ENCODE measurements around the gene PARP3. TPM values are rescaled to one million over a fixed set of nuclear protein-coding genes. Genes with fewer than 3 reads are reported as not detected.
"Not testable (repeated sequence)": the region's sequence is repeated elsewhere in the genome, so short reads cannot be mapped to it uniquely, and the experiment has no call there.

Gene PARP3
- polyA plus RNA-seq, 1 donor = 17.1 TPM

GRCh38 chr3:51986010-51986947 lies 44.1 kb downstream of the PARP3 start:
- H3K4me3 ChIP-seq (ENCODE audit: low read length) = peak overlapping the region; percentile 30
- WGBS (ENCODE audit: insufficient coverage, low lambda C conversion rate) = no CpG with 5 or more reads among the region's 12 CpGs
- H3K4me1 ChIP-seq (ENCODE audit: control insufficient read depth, insufficient read depth, low read length) = peaks cover 56% of the 10 kb centered on the region
- no peaks in the 10 kb centered on the region for H3K27me3 ChIP-seq (ENCODE audit: control insufficient read depth, insufficient read depth, low read length)
- DNase-seq = peak; percentile 82 to 92
- no peaks in the 10 kb centered on the region for H3K9me3 ChIP-seq (ENCODE audit: control insufficient read depth, low read depth, low read length)
- peaks cover 14% of the 10 kb centered on the region for H3K36me3 ChIP-seq (ENCODE audit: control insufficient read depth, insufficient read depth, low read length)
- H3K27ac ChIP-seq (ENCODE audit: low read length) = peak overlapping the region; percentile 100

DNA sequence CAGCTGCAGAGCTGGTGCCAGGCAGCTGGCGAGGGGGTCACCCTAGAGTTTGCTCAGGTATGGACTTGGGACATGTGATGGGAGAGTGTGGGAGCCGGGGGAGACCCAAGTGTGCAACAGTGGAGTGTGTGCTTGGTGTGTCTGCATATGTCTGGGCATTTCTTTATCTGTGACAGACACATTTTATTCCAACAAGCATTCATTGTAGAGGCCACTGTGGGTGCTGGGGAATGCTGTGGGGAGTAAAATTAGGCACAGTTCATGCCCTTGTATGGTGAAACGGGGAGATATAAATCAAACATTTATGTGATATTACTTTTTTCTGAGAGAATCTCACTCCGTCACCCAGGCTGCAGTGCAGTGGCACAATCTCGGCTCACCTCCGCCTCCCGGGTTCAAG lies 45.4 kb downstream of the PARP3 start:
- Histone ChIP-seq H3K4me1 (ENCODE audit: control insufficient read depth, insufficient read depth, low read length) (peaks cover 44% of the 10 kb centered on the region), H3K36me3 (ENCODE audit: control insufficient read depth, insufficient read depth, low read length) (peaks cover 26% of the 10 kb centered on the region), H3K27me3 (ENCODE audit: control insufficient read depth, insufficient read depth, low read length) (no peaks in the 10 kb centered on the region), H3K4me3 (ENCODE audit: low read length) (no peak overlapping the region), H3K27ac (ENCODE audit: low read length) (peak overlapping the region; percentile 100), H3K9me3 (ENCODE audit: control insufficient read depth, low read depth, low read length) (no peaks in the 10 kb centered on the region)
- no peak for DNase-seq
- WGBS (ENCODE audit: insufficient coverage, low lambda C conversion rate) = no CpG with 5 or more reads among the region's 7 CpGs

DNA sequence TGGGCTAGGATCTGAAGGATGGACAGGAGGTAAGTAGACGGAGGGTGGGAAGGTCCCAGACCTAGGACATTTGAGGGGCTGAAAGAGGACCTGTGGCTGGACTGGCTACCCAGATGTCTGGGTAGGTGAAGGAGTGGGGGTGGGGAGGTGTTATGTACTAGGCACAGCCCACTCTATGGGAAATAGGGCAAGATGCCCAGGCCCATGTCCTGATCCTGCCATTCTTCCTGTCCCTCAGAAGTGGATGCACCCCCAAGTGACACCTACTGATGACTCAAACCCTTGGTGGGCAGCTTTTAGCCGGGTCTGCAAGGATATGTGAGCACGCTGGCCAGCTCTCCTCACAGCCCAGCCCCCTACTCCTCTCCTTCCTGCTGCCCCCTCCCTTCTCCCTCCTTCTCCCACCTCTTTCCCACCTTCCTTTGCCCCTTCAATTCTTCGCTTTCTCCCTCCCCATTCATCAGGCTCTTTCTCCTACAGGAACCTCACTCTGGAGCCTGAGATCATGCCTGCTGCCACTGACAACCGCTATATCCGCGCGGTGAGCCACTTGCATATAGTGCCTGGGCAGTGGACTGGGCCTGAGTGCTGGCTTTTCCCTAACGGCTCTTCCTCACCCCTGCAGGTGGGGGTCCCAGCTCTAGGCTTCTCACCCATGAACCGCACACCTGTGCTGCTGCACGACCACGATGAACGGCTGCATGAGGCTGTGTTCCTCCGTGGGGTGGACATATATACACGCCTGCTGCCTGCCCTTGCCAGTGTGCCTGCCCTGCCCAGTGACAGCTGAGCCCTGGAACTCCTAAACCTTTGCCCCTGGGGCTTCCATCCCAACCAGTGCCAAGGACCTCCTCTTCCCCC lies 46.4 kb downstream of the PARP3 start:
- H3K27ac ChIP-seq (ENCODE audit: low read length) = no peak overlapping the region
- peaks cover 40% of the 10 kb centered on the region for H3K4me1 ChIP-seq (ENCODE audit: control insufficient read depth, insufficient read depth, low read length)
- peaks cover 33% of the 10 kb centered on the region for H3K36me3 ChIP-seq (ENCODE audit: control insufficient read depth, insufficient read depth, low read length)
- H3K4me3 ChIP-seq (ENCODE audit: low read length) = no peak overlapping the region
- H3K27me3 ChIP-seq (ENCODE audit: control insufficient read depth, insufficient read depth, low read length) = no peaks in the 10 kb centered on the region
- 83% methylated on average over 2 of the region's 15 CpGs for whole genome bisulfite sequencing (ENCODE audit: insufficient coverage, low lambda C conversion rate)
- no peaks in the 10 kb centered on the region for H3K9me3 ChIP-seq (ENCODE audit: control insufficient read depth, low read depth, low read length)
- DNase-seq = no peak

GRCh38 chr3:51990501-51990971 lies 48.4 kb downstream of the PARP3 start:
- H3K9me3 ChIP-seq (ENCODE audit: control insufficient read depth, low read depth, low read length); H3K27ac ChIP-seq (ENCODE audit: low read length); H3K4me3 ChIP-seq (ENCODE audit: low read length); H3K27me3 ChIP-seq (ENCODE audit: control insufficient read depth, insufficient read depth, low read length); DNase-seq: not testable (repeated sequence)
- Histone ChIP-seq H3K4me1 (ENCODE audit: control insufficient read depth, insufficient read depth, low read length) (peaks cover 31% of the 10 kb centered on the region), H3K36me3 (ENCODE audit: control insufficient read depth, insufficient read depth, low read length) (peaks cover 47% of the 10 kb centered on the region)
- WGBS (ENCODE audit: insufficient coverage, low lambda C conversion rate) = no CpG with 5 or more reads among the region's 38 CpGs

- peaks cover 15% of the 10 kb centered on the region for H3K4me1 ChIP-seq (ENCODE audit: control insufficient read depth, insufficient read depth, low read length)
- H3K27me3 ChIP-seq (ENCODE audit: control insufficient read depth, insufficient read depth, low read length) = no peaks in the 10 kb centered on the region
- peaks cover 42% of the 10 kb centered on the region for H3K36me3 ChIP-seq (ENCODE audit: control insufficient read depth, insufficient read depth, low read length)
- no peak overlapping the region for H3K27ac ChIP-seq (ENCODE audit: low read length)
- H3K4me3 ChIP-seq (ENCODE audit: low read length) = no peak overlapping the region
- WGBS (ENCODE audit: insufficient coverage, low lambda C conversion rate) = no CpG with 5 or more reads among the region's 3 CpGs
- no peaks in the 10 kb centered on the region for H3K9me3 ChIP-seq (ENCODE audit: control insufficient read depth, low read depth, low read length)
- DNase-seq = no peak
Measured at GRCh38 chr3:51992017-51992682, 50.0 kb downstream of the PARP3 start.

- H3K4me1 ChIP-seq (ENCODE audit: control insufficient read depth, insufficient read depth, low read length) = not testable (repeated sequence)
Measured at GRCh38 chr3:51993657-51994056, 51.5 kb downstream of the PARP3 start.

GRCh38 chr3:51994530-51994929 lies 52.4 kb downstream of the PARP3 start:
- H3K4me3 ChIP-seq (ENCODE audit: low read length) = peak overlapping the region; percentile 70
- H3K36me3 ChIP-seq (ENCODE audit: control insufficient read depth, insufficient read depth, low read length) = peaks cover 34% of the 10 kb centered on the region
- no peak for DNase-seq
- no peak overlapping the region for H3K27ac ChIP-seq (ENCODE audit: low read length)
- WGBS (ENCODE audit: insufficient coverage, low lambda C conversion rate) = 100% methylated on average over 1 of the region's 2 CpGs
- no peaks in the 10 kb centered on the region for H3K9me3 ChIP-seq (ENCODE audit: control insufficient read depth, low read depth, low read length)
- peaks cover 10% of the 10 kb centered on the region for H3K4me1 ChIP-seq (ENCODE audit: control insufficient read depth, insufficient read depth, low read length)
- no peaks in the 10 kb centered on the region for H3K27me3 ChIP-seq (ENCODE audit: control insufficient read depth, insufficient read depth, low read length)

More at GRCh38 chr3:51993657-51994056, 51.5 kb downstream of the PARP3 start:
- not testable (repeated sequence) for H3K27me3 ChIP-seq (ENCODE audit: control insufficient read depth, insufficient read depth, low read length); H3K27ac ChIP-seq (ENCODE audit: low read length); H3K9me3 ChIP-seq (ENCODE audit: control insufficient read depth, low read depth, low read length); DNase-seq; H3K4me3 ChIP-seq (ENCODE audit: low read length)
- WGBS (ENCODE audit: insufficient coverage, low lambda C conversion rate) = no CpG with 5 or more reads among the region's 13 CpGs
- peaks cover 39% of the 10 kb centered on the region for H3K36me3 ChIP-seq (ENCODE audit: control insufficient read depth, insufficient read depth, low read length)

GRCh38 chr3:51995346-51996163 lies 53.4 kb downstream of the PARP3 start, which contains the start of gene RPL29:
TSS of gene RPL29 (minus strand) at chr3:51995895. CDS start at chr3:51995461, 434 bp downstream.
- H3K9me3 ChIP-seq (ENCODE audit: control insufficient read depth, low read depth, low read length) = no peaks in the 10 kb centered on the region
- peaks cover 34% of the 10 kb centered on the region for H3K36me3 ChIP-seq (ENCODE audit: control insufficient read depth, insufficient read depth, low read length)
- peak within 1 kb of the TSS; percentile 63 for H3K27ac ChIP-seq (ENCODE audit: low read length)
- H3K4me1 ChIP-seq (ENCODE audit: control insufficient read depth, insufficient read depth, low read length) = peaks cover 10% of the 10 kb centered on the region
- DNase-seq = peak; percentile 95 to 97
- H3K4me3 ChIP-seq (ENCODE audit: low read length) = peak within 1 kb of the TSS; percentile 70
- no peaks in the 10 kb centered on the region for H3K27me3 ChIP-seq (ENCODE audit: control insufficient read depth, insufficient read depth, low read length)
- no CpG with 5 or more reads among the region's 40 CpGs for WGBS (ENCODE audit: insufficient coverage, low lambda C conversion rate)

DNA sequence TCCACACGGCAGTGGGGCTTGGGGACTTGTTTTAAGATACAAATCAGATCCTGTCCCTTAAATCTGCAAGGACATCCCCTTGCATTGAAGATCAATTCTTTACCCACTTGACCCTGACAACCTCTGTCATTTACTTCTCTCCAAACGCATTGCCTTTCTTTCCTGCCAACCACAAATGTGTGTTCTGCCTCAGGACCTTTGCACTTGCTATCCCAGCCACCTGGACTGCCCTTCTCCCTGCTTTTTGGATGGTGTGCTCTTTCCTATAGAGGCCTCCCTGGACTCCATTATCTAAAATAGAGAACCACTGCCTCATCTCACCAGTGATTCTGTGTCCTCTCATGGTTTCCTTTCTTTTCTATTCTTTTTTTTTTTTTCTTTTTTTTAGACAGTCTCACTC lies 55.0 kb downstream of the PARP3 start:
- Histone ChIP-seq H3K27me3 (ENCODE audit: control insufficient read depth, insufficient read depth, low read length) (no peaks in the 10 kb centered on the region), H3K27ac (ENCODE audit: low read length) (no peak overlapping the region), H3K9me3 (ENCODE audit: control insufficient read depth, low read depth, low read length) (no peaks in the 10 kb centered on the region), H3K4me3 (ENCODE audit: low read length) (no peak overlapping the region), H3K36me3 (ENCODE audit: control insufficient read depth, insufficient read depth, low read length) (peaks cover 25% of the 10 kb centered on the region), H3K4me1 (ENCODE audit: control insufficient read depth, insufficient read depth, low read length) (peaks cover 12% of the 10 kb centered on the region)
- no peak for DNase-seq
- 56% methylated on average over 1 of the region's 2 CpGs for WGBS (ENCODE audit: insufficient coverage, low lambda C conversion rate)

Data from large intestine (tissue), 3 donors.